GM18870 (cell line): Measurements from ENCODE around the gene STK38L.
A peak's percentile ranks its signal among the peaks of the same experiment; 100 is the strongest.

Experiments used
- ATAC-seq: cut with Tn5 transposase; IDR thresholded peaks from one replicate; pipeline ENCODE4 v1.9.1; 2021; ENCODE audit warnings: moderate library complexity; ENCODE audit not compliant: unreplicated experiment

The STK38L gene

GRCh38 chr12:27273114-27273513 is 29.0 kb downstream of the STK38L start:
- no peak for ATAC-seq

- no peak for ATAC-seq
Observed at GRCh38 chr12:27274706-27275105, 30.6 kb downstream of the STK38L start.

- no peak for ATAC-seq
Observed at GRCh38 chr12:27276275-27276674, 32.2 kb downstream of the STK38L start.

GRCh38 chr12:27277846-27278260 is 33.8 kb downstream of the STK38L start:
- ATAC-seq: peak; percentile 88

- ATAC-seq: no peak
Observed at GRCh38 chr12:27279826-27280225, 35.7 kb downstream of the STK38L start.

- ATAC-seq: no peak
Observed at GRCh38 chr12:27280412-27280811, 36.3 kb downstream of the STK38L start.

GRCh38 chr12:27282754-27283153 is 38.7 kb downstream of the STK38L start:
- ATAC-seq: no peak

GRCh38 chr12:27284021-27284420 is 39.9 kb downstream of the STK38L start:
- ATAC-seq: no peak

GRCh38 chr12:27284751-27285150 is 40.7 kb downstream of the STK38L start:
- peak; percentile 59 for ATAC-seq

- ATAC-seq: no peak
Observed at GRCh38 chr12:27285403-27285802, 41.3 kb downstream of the STK38L start.

- no peak for ATAC-seq
Observed at GRCh38 chr12:27289414-27289813, 45.3 kb downstream of the STK38L start.

GRCh38 chr12:27290501-27291168 is 46.5 kb downstream of the STK38L start:
- no peak for ATAC-seq

GRCh38 chr12:27291862-27292261 is 47.8 kb downstream of the STK38L start:
- no peak for ATAC-seq

- no peak for ATAC-seq
Observed at GRCh38 chr12:27292718-27293117, 48.6 kb downstream of the STK38L start.

GRCh38 chr12:27293463-27293862 is 49.4 kb downstream of the STK38L start:
- no peak for ATAC-seq

- ATAC-seq: no peak
Observed at GRCh38 chr12:27296674-27297073, 52.6 kb downstream of the STK38L start.

- no peak for ATAC-seq
Observed at GRCh38 chr12:27297566-27297965, 53.5 kb downstream of the STK38L start.

- ATAC-seq: no peak
Observed at GRCh38 chr12:27299102-27299501, 55.0 kb downstream of the STK38L start.

- no peak for ATAC-seq
Observed at GRCh38 chr12:27300226-27300625, 56.1 kb downstream of the STK38L start.

- ATAC-seq: no peak
Observed at GRCh38 chr12:27303139-27304111, 59.3 kb downstream of the STK38L start.

GRCh38 chr12:27304856-27305255 is 60.8 kb downstream of the STK38L start:
- no peak for ATAC-seq
